Mesenchymal stem cell (in vitro differentiated cells and primary cell): ENCODE results near the gene GLIPR1.

Experiments
- DNase-seq: peaks from one replicate; pipeline ENCODE4 v3.0.0-alpha.2; 2013
- H2AFZ ChIP-seq: one replicate; pipeline ENCODE4 v1.6.1; 2013; ENCODE audit warnings: low read depth, mild to moderate bottlenecking, control low read depth, inconsistent platforms, low read length, moderate library complexity
- H2AK5ac ChIP-seq: 2 replicates; pipeline ENCODE4 v1.6.1; 2013; ENCODE audit warnings: low read length, moderate library complexity, mild to moderate bottlenecking, inconsistent platforms; ENCODE audit not compliant: severe bottlenecking
- H2BK120ac ChIP-seq: one replicate; pipeline ENCODE4 v1.6.1; 2013; ENCODE audit warnings: low read depth, mild to moderate bottlenecking, inconsistent platforms, low read length, moderate library complexity
- H2BK12ac ChIP-seq, 2 experiments: one replicate each; pipeline ENCODE4 v1.6.1; 2013; ENCODE audit warnings: inconsistent platforms in 2 of 2, low read length in 2 of 2, mild to moderate bottlenecking in 2 of 2, moderate library complexity in 2 of 2, control low read depth in 1 of 2
- H2BK15ac ChIP-seq: one replicate; pipeline ENCODE4 v1.6.1; 2013; ENCODE audit warnings: mild to moderate bottlenecking, low read depth, inconsistent platforms; ENCODE audit not compliant: poor library complexity, severe bottlenecking
- H2BK5ac ChIP-seq: 2 replicates; pipeline ENCODE4 v1.6.1; 2013; ENCODE audit warnings: low read depth, mild to moderate bottlenecking, low read length, control low read depth, inconsistent platforms; ENCODE audit not compliant: poor library complexity, severe bottlenecking
- H3K14ac ChIP-seq, 2 experiments: one replicate each; pipeline ENCODE4 v1.6.1; 2013; ENCODE audit warnings: inconsistent platforms in 2 of 2, low read length in 2 of 2, control low read depth in 1 of 2, mild to moderate bottlenecking in 1 of 2, moderate library complexity in 1 of 2
- H3K18ac ChIP-seq, 2 experiments: one replicate each; pipeline ENCODE4 v1.6.1; 2013; ENCODE audit warnings: inconsistent platforms in 2 of 2, low read length in 2 of 2, control low read depth in 1 of 2, low read depth in 1 of 2, mild to moderate bottlenecking in 1 of 2
- H3K23ac ChIP-seq, 2 experiments: one replicate each; pipeline ENCODE4 v1.6.1; 2013; ENCODE audit warnings: inconsistent platforms in 2 of 2, low read length in 2 of 2, mild to moderate bottlenecking in 2 of 2, moderate library complexity in 2 of 2, control low read depth in 1 of 2
- H3K27ac ChIP-seq: 2 replicates; pipeline ENCODE4 v1.5.1; 2013; ENCODE audit warnings: mild to moderate bottlenecking, moderate library complexity, low read length, control low read depth, inconsistent platforms; ENCODE audit not compliant: poor library complexity, severe bottlenecking
- H3K27me3 ChIP-seq, 2 experiments: 2 replicates each; pipeline versions ENCODE4 v1.6.1 to v1.7.0; 2013; ENCODE audit warnings: low read length in 2 of 2, mild to moderate bottlenecking in 2 of 2, moderate library complexity in 2 of 2, control low read depth in 1 of 2, inconsistent platforms in 1 of 2; ENCODE audit not compliant: control insufficient read depth in 1 of 2, insufficient read depth in 1 of 2
- H3K36me3 ChIP-seq, 2 experiments: 2 replicates each; pipeline versions ENCODE4 v1.6.1 to v1.7.0; 2013; ENCODE audit warnings: low read length in 2 of 2, control low read depth in 1 of 2, inconsistent platforms in 1 of 2, low read depth in 1 of 2, mild to moderate bottlenecking in 1 of 2; ENCODE audit not compliant: insufficient read depth in 2 of 2, control insufficient read depth in 1 of 2
- H3K4ac ChIP-seq, 2 experiments: one replicate each; pipeline ENCODE4 v1.6.1; 2013; ENCODE audit warnings: inconsistent platforms in 2 of 2, low read length in 2 of 2, mild to moderate bottlenecking in 2 of 2, moderate library complexity in 2 of 2, control low read depth in 1 of 2, low read depth in 1 of 2
- H3K4me1 ChIP-seq: 2 replicates; pipeline ENCODE4 v1.6.1; 2013; ENCODE audit warnings: low read depth, low read length, control low read depth; ENCODE audit not compliant: control insufficient read depth, insufficient read depth
- H3K4me2 ChIP-seq: 2 replicates; pipeline ENCODE4 v1.6.1; 2013; ENCODE audit warnings: low read length, mild to moderate bottlenecking, inconsistent platforms; ENCODE audit not compliant: poor library complexity, severe bottlenecking
- H3K4me3 ChIP-seq, 2 experiments: 2 replicates each; pipeline versions ENCODE4 v1.5.1 to v1.7.0; 2013; ENCODE audit warnings: low read length in 2 of 2, mild to moderate bottlenecking in 2 of 2, control low read depth in 1 of 2, low read depth in 1 of 2; ENCODE audit not compliant: insufficient read depth in 1 of 2
- H3K79me1 ChIP-seq: replicated peaks from 2 replicates; pipeline ENCODE4 v1.6.1; 2013; ENCODE audit warnings: mild to moderate bottlenecking, control low read depth, low read length, inconsistent platforms; ENCODE audit not compliant: poor library complexity, severe bottlenecking
- H3K9ac ChIP-seq: 2 replicates; pipeline ENCODE4 v1.7.0; 2013; ENCODE audit warnings: mild to moderate bottlenecking, low read length, moderate library complexity
- H3K9me3 ChIP-seq: 2 replicates; pipeline ENCODE4 v1.7.0; 2013; ENCODE audit warnings: mild to moderate bottlenecking, low read length; ENCODE audit not compliant: control insufficient read depth
- H4K8ac ChIP-seq: one replicate; pipeline ENCODE4 v1.6.1; 2013; ENCODE audit warnings: inconsistent platforms, mild to moderate bottlenecking, low read length, moderate library complexity
- H4K91ac ChIP-seq: one replicate; pipeline ENCODE4 v1.6.1; 2013; ENCODE audit warnings: mild to moderate bottlenecking, low read length, inconsistent platforms
- WGBS: methylation state at CpG from one replicate; pipeline ENCODE4 v1.1.7; 2013; ENCODE audit warnings: mixed read lengths; 5-methylcytosine and 5-hydroxymethylcytosine counted together

Gene GLIPR1

DNA sequence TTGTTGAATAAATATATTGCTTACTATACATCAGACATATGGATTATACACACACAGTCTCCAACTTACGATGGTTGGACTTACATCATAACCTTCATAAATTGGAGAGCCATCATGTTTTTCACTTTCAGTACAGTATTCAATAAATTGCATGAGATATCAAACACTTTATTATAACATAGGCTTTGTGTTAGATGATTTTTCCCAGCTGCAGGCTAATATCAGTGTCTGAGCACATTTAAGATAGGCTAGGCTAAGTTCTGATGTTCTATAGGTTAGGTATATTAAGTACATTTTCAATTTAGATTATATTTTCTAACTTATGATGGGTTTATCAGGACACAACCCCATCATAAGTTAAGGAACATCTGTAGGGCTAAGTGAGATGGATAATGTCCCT lies 48.8 kb downstream of the GLIPR1 start:
- WGBS: 100% methylated on average over 1 of the region's 1 CpG
- no peak overlapping the region for H3K4me3 ChIP-seq
- no peak overlapping the region for H2BK120ac ChIP-seq
- H3K9me3 ChIP-seq: no peaks in the 10 kb centered on the region
- no peak overlapping the region for H2BK12ac ChIP-seq
- no peak overlapping the region for H2BK5ac ChIP-seq
- no peak overlapping the region for H3K14ac ChIP-seq
- H4K91ac ChIP-seq: no peak overlapping the region
- DNase-seq: no peak
- H3K4ac ChIP-seq: no peak overlapping the region
- no peaks in the 10 kb centered on the region for H3K79me1 ChIP-seq
- no peak overlapping the region for H3K18ac ChIP-seq
- H3K27me3 ChIP-seq: no peaks in the 10 kb centered on the region
- no peak overlapping the region for H3K27ac ChIP-seq
- no peak overlapping the region for H3K23ac ChIP-seq
- H3K4me1 ChIP-seq: peaks cover 5% of the 10 kb centered on the region
- no peak overlapping the region for H4K8ac ChIP-seq
- no peak overlapping the region for H3K4me2 ChIP-seq
- no peak overlapping the region for H3K9ac ChIP-seq
- H2AK5ac ChIP-seq: no peak overlapping the region
- no peaks in the 10 kb centered on the region for H3K36me3 ChIP-seq
- no peak overlapping the region for H2AFZ ChIP-seq
- H2BK15ac ChIP-seq: no peak overlapping the region

- Histone ChIP-seq H3K18ac (no peak overlapping the region), H3K4me1 (peaks cover 5% of the 10 kb centered on the region), H2BK12ac (no peak overlapping the region), H3K14ac (no peak overlapping the region), H3K9ac (no peak overlapping the region), H3K36me3 (no peaks in the 10 kb centered on the region), H3K4me3 (no peak overlapping the region), H3K27ac (no peak overlapping the region), H2BK5ac (no peak overlapping the region), H2AK5ac (no peak overlapping the region), H3K23ac (no peak overlapping the region), H2BK120ac (no peak overlapping the region), H3K79me1 (no peaks in the 10 kb centered on the region), H2AFZ (no peak overlapping the region), H4K91ac (no peak overlapping the region), H3K27me3 (no peaks in the 10 kb centered on the region), H2BK15ac (no peak overlapping the region), H3K4me2 (no peak overlapping the region), H3K9me3 (no peaks in the 10 kb centered on the region), H3K4ac (no peak overlapping the region), H4K8ac (no peak overlapping the region)
- no peak for DNase-seq
- WGBS: 100% methylated on average over 1 of the region's 1 CpG
These were observed 49.3 kb downstream of the GLIPR1 start for GRCh38 chr12:75529826-75530225.

DNA sequence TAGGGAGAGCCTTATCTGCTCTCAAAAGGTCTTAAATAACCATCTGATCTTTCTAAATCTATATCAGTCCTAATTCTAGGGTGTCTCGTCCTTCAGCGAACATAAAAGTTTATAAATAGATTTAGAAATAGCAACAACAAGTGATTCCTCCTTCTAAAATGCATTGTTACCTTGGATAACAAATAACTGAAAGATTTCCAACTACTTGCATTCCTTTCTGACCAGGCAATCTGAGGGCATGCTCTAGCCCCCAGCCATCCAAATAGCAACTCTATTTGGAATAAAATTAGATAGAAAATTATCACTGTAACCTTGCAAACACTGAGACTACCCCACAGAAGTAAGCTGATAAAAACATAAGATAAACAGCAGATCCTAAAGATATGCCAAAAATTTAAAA lies 52.7 kb downstream of the GLIPR1 start:
- H3K14ac ChIP-seq: no peak overlapping the region
- no peaks in the 10 kb centered on the region for H3K27me3 ChIP-seq
- no peaks in the 10 kb centered on the region for H3K9me3 ChIP-seq
- no peak overlapping the region for H2BK120ac ChIP-seq
- H3K4me3 ChIP-seq: no peak overlapping the region
- no peak overlapping the region for H3K23ac ChIP-seq
- no peak overlapping the region for H3K27ac ChIP-seq
- H4K91ac ChIP-seq: no peak overlapping the region
- H3K79me1 ChIP-seq: no peaks in the 10 kb centered on the region
- H3K4me1 ChIP-seq: peaks cover 2% of the 10 kb centered on the region
- H3K36me3 ChIP-seq: no peaks in the 10 kb centered on the region
- H2AFZ ChIP-seq: no peak overlapping the region
- no peak overlapping the region for H3K18ac ChIP-seq
- H4K8ac ChIP-seq: no peak overlapping the region
- H2BK15ac ChIP-seq: no peak overlapping the region
- no peak overlapping the region for H2BK5ac ChIP-seq
- no peak overlapping the region for H2AK5ac ChIP-seq
- H3K4ac ChIP-seq: no peak overlapping the region
- H2BK12ac ChIP-seq: no peak overlapping the region
- WGBS: no CpG with 5 or more reads among the region's 2 CpGs
- H3K4me2 ChIP-seq: no peak overlapping the region
- no peak for DNase-seq
- no peak overlapping the region for H3K9ac ChIP-seq

- WGBS: no CpG with 5 or more reads among the region's 2 CpGs
These were observed 59.3 kb downstream of the GLIPR1 start for GRCh38 chr12:75539889-75540288.

More at GRCh38 chr12:75539889-75540288, 59.3 kb downstream of the GLIPR1 start:
- Histone ChIP-seq H2AFZ (no peak overlapping the region), H3K23ac (no peak overlapping the region), H3K27ac (no peak overlapping the region), H3K18ac (no peak overlapping the region), H3K9ac (no peak overlapping the region), H3K9me3 (no peaks in the 10 kb centered on the region), H2AK5ac (no peak overlapping the region), H3K4me2 (no peak overlapping the region), H3K79me1 (no peaks in the 10 kb centered on the region), H4K8ac (no peak overlapping the region), H3K4me3 (no peak overlapping the region), H2BK15ac (no peak overlapping the region), H3K4me1 (no peaks in the 10 kb centered on the region), H2BK120ac (no peak overlapping the region), H2BK5ac (no peak overlapping the region), H4K91ac (no peak overlapping the region), H3K4ac (no peak overlapping the region), H3K14ac (no peak overlapping the region), H2BK12ac (no peak overlapping the region), H3K27me3 (no peaks in the 10 kb centered on the region), H3K36me3 (no peaks in the 10 kb centered on the region)
- DNase-seq: no peak
